GM13976 (cell line): ENCODE measurements around the gene OSTM1.

Experiments
- DNase-seq: peaks from one replicate; pipeline ENCODE4 v3.0.0; 2012; ENCODE audit warnings: low spot score
- CTCF ChIP-seq: IDR thresholded peaks from 2 replicates; pipeline ENCODE4 v1.5.1; 2012; ENCODE audit warnings: borderline replicate concordance, mild to moderate bottlenecking; ENCODE audit not compliant: insufficient read depth; ENCODE audit errors: extremely low read depth, missing control alignments, control extremely low read depth
- in situ Hi-C: fragments of 300-500 bp; cut with MboI; formaldehyde crosslinking; loops from one replicate; pipeline ENCODE4 v1.12.0; 2022; ENCODE audit warnings: low sequenced_read_pairs, mixed read lengths, inconsistent platforms; ENCODE audit not compliant: unreplicated experiment

Gene OSTM1

GRCh38 chr6:108105571-108105970, 31.0 kb upstream of the OSTM1 start:
- in situ Hi-C loops, result loop anchor here (25.0 kb wide), 1 partner anchor 382 kb away; no protein-coding TSS in a partner anchor
- TF ChIP-seq CTCF, result no peak
- DNase-seq, result no peak

GRCh38 chr6:108102965-108103364, 28.4 kb upstream of the OSTM1 start:
- DNase-seq, result no peak
- in situ Hi-C loops, result loop anchor here (25.0 kb wide), 1 partner anchor 384 kb away; no protein-coding TSS in a partner anchor
- no peak for TF ChIP-seq CTCF

GRCh38 chr6:108100003-108100402, 25.5 kb upstream of the OSTM1 start:
- in situ Hi-C loops, result loop anchor here (25.0 kb wide), 1 partner anchor 387 kb away; no protein-coding TSS in a partner anchor
- DNase-seq, result no peak
- TF ChIP-seq CTCF, result no peak

- TF ChIP-seq CTCF, result no peak
- in situ Hi-C loops, result no loop called here
- no peak for DNase-seq
These were observed 23.3 kb upstream of the OSTM1 start for GRCh38 chr6:108097882-108098281.

GRCh38 chr6:108093781-108094300, 19.3 kb upstream of the OSTM1 start:
- in situ Hi-C loops, result no loop called here
- no peak for TF ChIP-seq CTCF
- DNase-seq, result no peak

- DNase-seq, result no peak
- TF ChIP-seq CTCF, result no peak
- in situ Hi-C loops, result no loop called here
These were observed 16.7 kb upstream of the OSTM1 start for GRCh38 chr6:108091288-108091687.

- DNase-seq, result no peak
- in situ Hi-C loops, result no loop called here
- no peak for TF ChIP-seq CTCF
These were observed 8.8 kb upstream of the OSTM1 start for GRCh38 chr6:108083349-108083748.
